Naive thymus-derived CD4-positive, alpha-beta T cell (primary cell): ENCODE results near the gene PTPRG. TPM values are rescaled to one million over a fixed set of nuclear protein-coding genes. Genes with fewer than 3 reads are reported as not detected.

Experiments used
- ATAC-seq: fragments of 150-1000 bp; cut with Tn5 transposase; 2 replicates; pipeline ENCODE4 v1.10.0; 2021; ENCODE audit warnings: mild to moderate bottlenecking, moderate library complexity
- CTCF ChIA-PET: fragments of 350-600 bp; sonication (Branson Sonifier 250); formaldehyde crosslinking; loops from one replicate; lab custom pipeline; 2021; ENCODE audit warnings: antibody characterized with exemption; lab: Charles Lee
- POLR2A ChIA-PET: fragments of 350-600 bp; sonication (Branson Sonifier 250); formaldehyde crosslinking; loops from one replicate; lab custom pipeline; 2021; ENCODE audit warnings: antibody characterized with exemption, inconsistent platforms; lab: Charles Lee
- DNase-seq, 9 donors: peaks; one replicate each; pipeline versions ENCODE4 v3.0.0 to v3.0.0-alpha.2; 2020 to 2022; ENCODE audit warnings: mixed read lengths in 1 of 9
- H3K27ac ChIP-seq: one replicate; pipeline ENCODE4 v1.7.0; 2013; ENCODE audit warnings: mild to moderate bottlenecking, low read depth, low read length, moderate library complexity
- H3K27me3 ChIP-seq, 2 donors: one replicate each; pipeline ENCODE4 v1.7.0; 2013; ENCODE audit warnings: low read length in 2 of 2, mild to moderate bottlenecking in 2 of 2, moderate library complexity in 2 of 2; ENCODE audit not compliant: control insufficient read depth in 2 of 2, insufficient read depth in 2 of 2
- H3K36me3 ChIP-seq, 3 experiments: 1 replicate in 2 of 3; 2 replicates in 1 of 3; pipeline ENCODE4 v1.7.0; 2013; ENCODE audit warnings: low read length in 3 of 3, mild to moderate bottlenecking in 3 of 3, moderate library complexity in 1 of 3; ENCODE audit not compliant: insufficient read depth in 3 of 3, control insufficient read depth in 2 of 3
- H3K4me1 ChIP-seq, 2 donors: one replicate each; pipeline ENCODE4 v1.7.0; 2013; ENCODE audit warnings: low read length in 2 of 2, mild to moderate bottlenecking in 2 of 2, moderate library complexity in 1 of 2; ENCODE audit not compliant: control insufficient read depth in 2 of 2, insufficient read depth in 2 of 2
- H3K4me3 ChIP-seq: 2 replicates; pipeline ENCODE4 v1.7.0; 2013; ENCODE audit warnings: mild to moderate bottlenecking, low read length
- H3K9me3 ChIP-seq, 3 experiments: 1 replicate in 2 of 3; 2 replicates in 1 of 3; pipeline ENCODE4 v1.7.0; 2013; ENCODE audit warnings: low read length in 3 of 3; ENCODE audit not compliant: control insufficient read depth in 2 of 3
- H3K27ac Mint-ChIP-seq, 9 donors: one replicate each; pipeline ENCODE4 v1.8.0; 2020 to 2022; ENCODE audit warnings: mixed read lengths in 9 of 9, mild to moderate bottlenecking in 8 of 9, moderate library complexity in 5 of 9, inconsistent platforms in 2 of 9
- H3K27me3 Mint-ChIP-seq, 5 donors: one replicate each; pipeline ENCODE4 v1.8.0; 2021 to 2022; ENCODE audit warnings: mixed read lengths in 5 of 5, mild to moderate bottlenecking in 1 of 5
- H3K36me3 Mint-ChIP-seq, 5 donors: one replicate each; pipeline ENCODE4 v1.8.0; 2020 to 2022; ENCODE audit warnings: mixed read lengths in 5 of 5, mild to moderate bottlenecking in 3 of 5, inconsistent platforms in 1 of 5
- H3K4me1 Mint-ChIP-seq, 7 donors: one replicate each; pipeline ENCODE4 v1.8.0; 2020 to 2022; ENCODE audit warnings: mixed read lengths in 7 of 7, mild to moderate bottlenecking in 3 of 7, inconsistent platforms in 1 of 7
- H3K4me3 Mint-ChIP-seq, 10 donors: one replicate each; pipeline ENCODE4 v1.8.0; 2020 to 2022; ENCODE audit warnings: mild to moderate bottlenecking in 10 of 10, mixed read lengths in 10 of 10, moderate library complexity in 6 of 10, inconsistent platforms in 2 of 10
- H3K9me3 Mint-ChIP-seq, 11 donors: one replicate each; pipeline ENCODE4 v1.8.0; 2020 to 2022; ENCODE audit warnings: mixed read lengths in 11 of 11, mild to moderate bottlenecking in 4 of 11, inconsistent platforms in 1 of 11, moderate library complexity in 1 of 11
- intact Hi-C, 2 donors: fragments of 100-400 bp; cut with micrococcal nuclease; formaldehyde crosslinking; loops; one replicate each; pipeline ENCODE4 v1.15.1; 2023
- polyA plus RNA-seq, 2 donors: library from polyadenylated mRNA; unstranded; fragments of 300-500 nt; fragmentation: Illumina TruSeq; gene quantifications; one replicate each; pipeline ENCODE4 v1.2.3, GENCODE V29; 2021
- total RNA-seq, 6 experiments: library from RNA in 5 of 6; stranded (reverse) in 5 of 6; gene quantifications; 1 replicate in 5 of 6; 2 replicates in 1 of 6; pipeline ENCODE4 v1.2.3 and lab custom pipeline; 2021 to 2026

Gene PTPRG
- total and polyA plus RNA-seq, 7 experiments from 2014 or later: 0.17 to 1.7 TPM; not detected in 5

- Histone ChIP-seq H3K9me3 (no peaks in the 10 kb centered on the region), H3K27me3 (no peaks in the 10 kb centered on the region), H3K4me3 (no peak overlapping the region), H3K36me3 (no peaks in the 10 kb centered on the region), H3K27ac (no peak overlapping the region), H3K4me1 (no peaks in the 10 kb centered on the region)
- CTCF ChIA-PET: no interaction called here
- peaks cover 5 to 11% (median 5%) of the 10 kb centered on the region in 5 donors for H3K27me3 Mint-ChIP-seq
- peaks cover 0 to 3% (median 0%) of the 10 kb centered on the region in 7 donors for H3K4me1 Mint-ChIP-seq
- DNase-seq (no peak), ATAC-seq (no peak)
- peaks cover 0 to 5% (median 0%) of the 10 kb centered on the region in 11 donors for H3K9me3 Mint-ChIP-seq
- H3K36me3 Mint-ChIP-seq: peaks cover 0 to 3% (median 0%) of the 10 kb centered on the region in 5 donors
- no peak overlapping the region for H3K4me3 Mint-ChIP-seq
- POLR2A ChIA-PET: interaction anchor here (0.7 kb wide), 1 partner anchor 14 kb away, joined by 3 read pairs; no protein-coding TSS in a partner anchor
- no peak overlapping the region for H3K27ac Mint-ChIP-seq
- intact Hi-C loops: no loop called here
Measured at GRCh38 chr3:61593446-61594029, 32.2 kb downstream of the PTPRG start.

GRCh38 chr3:61594144-61594963 lies 33.0 kb downstream of the PTPRG start:
- Mint-ChIP-seq H3K27ac (no peak overlapping the region), H3K27me3 (peaks cover 5 to 14% (median 5%) of the 10 kb centered on the region in 5 donors), H3K4me3 (no peak overlapping the region), H3K9me3 (peaks cover 0 to 4% (median 0%) of the 10 kb centered on the region in 11 donors), H3K4me1 (peaks cover 0 to 3% (median 0%) of the 10 kb centered on the region in 7 donors), H3K36me3 (peaks cover 0 to 3% (median 0%) of the 10 kb centered on the region in 5 donors)
- Histone ChIP-seq H3K27ac (no peak overlapping the region), H3K27me3 (no peaks in the 10 kb centered on the region), H3K4me3 (no peak overlapping the region), H3K36me3 (no peaks in the 10 kb centered on the region), H3K9me3 (no peaks in the 10 kb centered on the region), H3K4me1 (no peaks in the 10 kb centered on the region)
- DNase-seq (no peak), ATAC-seq (no peak)
- POLR2A ChIA-PET: no interaction called here
- intact Hi-C loops: no loop called here
- CTCF ChIA-PET: no interaction called here

- no peak for DNase-seq
- ChIA-PET CTCF (no interaction called here), POLR2A (no interaction called here)
- Mint-ChIP-seq H3K36me3 (no peaks in the 10 kb centered on the region), H3K27ac (no peak overlapping the region), H3K4me3 (no peak overlapping the region), H3K27me3 (peaks cover 0 to 9% (median 5%) of the 10 kb centered on the region in 5 donors), H3K4me1 (no peaks in the 10 kb centered on the region), H3K9me3 (peaks cover 0 to 3% (median 0%) of the 10 kb centered on the region in 11 donors)
- H3K4me1 ChIP-seq: no peaks in the 10 kb centered on the region
- H3K4me3 ChIP-seq: no peak overlapping the region
- H3K36me3 ChIP-seq: no peaks in the 10 kb centered on the region
- no peaks in the 10 kb centered on the region for H3K27me3 ChIP-seq
- no peak overlapping the region for H3K27ac ChIP-seq
- intact Hi-C loops: no loop called here
- no peaks in the 10 kb centered on the region for H3K9me3 ChIP-seq
- ATAC-seq: no peak
Measured at GRCh38 chr3:61594964-61595285, 33.6 kb downstream of the PTPRG start.

GRCh38 chr3:61595288-61595687 lies 33.9 kb downstream of the PTPRG start:
- CTCF ChIA-PET: no interaction called here
- intact Hi-C loops: no loop called here

GRCh38 chr3:61595826-61596225 lies 34.5 kb downstream of the PTPRG start:
- H3K27ac Mint-ChIP-seq: no peak overlapping the region
- CTCF ChIA-PET: no interaction called here

More at GRCh38 chr3:61595288-61595687, 33.9 kb downstream of the PTPRG start:
- H3K36me3 Mint-ChIP-seq: no peaks in the 10 kb centered on the region
- H3K9me3 ChIP-seq: no peaks in the 10 kb centered on the region
- H3K36me3 ChIP-seq: no peaks in the 10 kb centered on the region
- no peaks in the 10 kb centered on the region for H3K27me3 ChIP-seq
- POLR2A ChIA-PET: no interaction called here
- DNase-seq (no peak), ATAC-seq (no peak)
- H3K27me3 Mint-ChIP-seq: peaks cover 0 to 9% (median 5%) of the 10 kb centered on the region in 5 donors
- H3K4me3 Mint-ChIP-seq: no peak overlapping the region
- H3K27ac Mint-ChIP-seq: no peak overlapping the region
- no peaks in the 10 kb centered on the region for H3K4me1 Mint-ChIP-seq
- no peaks in the 10 kb centered on the region for H3K4me1 ChIP-seq
- no peak overlapping the region for H3K4me3 ChIP-seq
- H3K9me3 Mint-ChIP-seq: peaks cover 0 to 3% (median 0%) of the 10 kb centered on the region in 11 donors
- no peak overlapping the region for H3K27ac ChIP-seq

GRCh38 chr3:61597906-61598305 lies 36.5 kb downstream of the PTPRG start:
- Mint-ChIP-seq H3K27me3 (peaks cover 0 to 9% (median 2%) of the 10 kb centered on the region in 5 donors), H3K36me3 (no peaks in the 10 kb centered on the region), H3K9me3 (peaks cover 0 to 3% (median 0%) of the 10 kb centered on the region in 11 donors), H3K27ac (no peak overlapping the region), H3K4me1 (peaks cover 0 to 2% (median 0%) of the 10 kb centered on the region in 7 donors), H3K4me3 (no peak overlapping the region)
- no peaks in the 10 kb centered on the region for H3K27me3 ChIP-seq
- no peak for DNase-seq
- no peak overlapping the region for H3K4me3 ChIP-seq
- intact Hi-C loops: no loop called here
- H3K36me3 ChIP-seq: no peaks in the 10 kb centered on the region
- CTCF ChIA-PET: no interaction called here
- no peak overlapping the region for H3K27ac ChIP-seq
- POLR2A ChIA-PET: no interaction called here
- ATAC-seq: no peak
- no peaks in the 10 kb centered on the region for H3K4me1 ChIP-seq
- no peaks in the 10 kb centered on the region for H3K9me3 ChIP-seq

More at GRCh38 chr3:61595826-61596225, 34.5 kb downstream of the PTPRG start:
- Histone ChIP-seq H3K9me3 (no peaks in the 10 kb centered on the region), H3K36me3 (no peaks in the 10 kb centered on the region), H3K4me1 (no peaks in the 10 kb centered on the region), H3K27me3 (no peaks in the 10 kb centered on the region), H3K4me3 (no peak overlapping the region), H3K27ac (no peak overlapping the region)
- H3K4me1 Mint-ChIP-seq: no peaks in the 10 kb centered on the region
- ATAC-seq (no peak), DNase-seq (no peak)
- intact Hi-C loops: no loop called here
- POLR2A ChIA-PET: no interaction called here
- H3K27me3 Mint-ChIP-seq: peaks cover 0 to 9% (median 5%) of the 10 kb centered on the region in 5 donors
- H3K36me3 Mint-ChIP-seq: no peaks in the 10 kb centered on the region
- peaks cover 0 to 3% (median 0%) of the 10 kb centered on the region in 11 donors for H3K9me3 Mint-ChIP-seq
- no peak overlapping the region for H3K4me3 Mint-ChIP-seq
